Measurements from ENCODE around the gene KMT2A. TPM values are rescaled to one million over a fixed set of nuclear protein-coding genes. Genes with fewer than 3 reads are reported as not detected.

KMT2A gene
- total RNA-seq, 1 donor from 2014 or later: 20.4 TPM

GRCh38 chr11:118530180-118530682 lies 93.9 kb downstream of the KMT2A start:
- peak overlapping the region; percentile 66 to 86 (median 73) for H3K9ac ChIP-seq (ENCODE audit: low read depth in 1 of 3, low read length in 3 of 3)

GRCh38 chr11:118530683-118531596 lies 94.6 kb downstream of the KMT2A start, which contains the start of gene TMEM25:
TMEM25 (plus strand) TSS chr11:118531192; CDS start chr11:118531802, 610 bp downstream.
- H3K4me3 ChIP-seq (ENCODE audit: low read length in 3 of 3): peak within 1 kb of the TSS; percentile 69 to 82 (median 82)
- peaks cover 17 to 26% (median 22%) of the 10 kb centered on the region in 3 donors for H3K4me1 ChIP-seq (ENCODE audit: control insufficient read depth in 3 of 3, insufficient read depth in 3 of 3, low read length in 3 of 3)

More at GRCh38 chr11:118530180-118530682, 93.9 kb downstream of the KMT2A start:
- Histone ChIP-seq H3K27ac (ENCODE audit: low read depth, low read length) (peak overlapping the region; percentile 40), H3K4me1 (ENCODE audit: control insufficient read depth in 3 of 3, insufficient read depth in 3 of 3, low read length in 3 of 3) (peaks cover 18 to 27% (median 22%) of the 10 kb centered on the region in 3 donors), H3K36me3 (ENCODE audit: control insufficient read depth in 3 of 3, insufficient read depth in 3 of 3, low read length in 3 of 3) (peaks cover 0 to 5% (median under 1%) of the 10 kb centered on the region in 3 donors), H3K27me3 (ENCODE audit: control insufficient read depth in 3 of 3, insufficient read depth in 3 of 3, low read length in 3 of 3) (no peaks in the 10 kb centered on the region), H3K9me3 (ENCODE audit: control insufficient read depth in 3 of 3, low read length in 3 of 3) (no peaks in the 10 kb centered on the region), H3K4me3 (ENCODE audit: low read length in 3 of 3) (peak overlapping the region; percentile 69 to 82 (median 82))

GRCh38 chr11:118531597-118532084 lies 95.3 kb downstream of the KMT2A start:
- Histone ChIP-seq H3K9me3 (ENCODE audit: control insufficient read depth in 3 of 3, low read length in 3 of 3) (no peaks in the 10 kb centered on the region), H3K36me3 (ENCODE audit: control insufficient read depth in 3 of 3, insufficient read depth in 3 of 3, low read length in 3 of 3) (peaks cover 0 to 5% (median 0%) of the 10 kb centered on the region in 3 donors), H3K27ac (ENCODE audit: low read depth, low read length) (peak overlapping the region; percentile 40), H3K4me1 (ENCODE audit: control insufficient read depth in 3 of 3, insufficient read depth in 3 of 3, low read length in 3 of 3) (peaks cover 17 to 26% (median 22%) of the 10 kb centered on the region in 3 donors), H3K9ac (ENCODE audit: low read depth in 1 of 3, low read length in 3 of 3) (peak overlapping the region; percentile 54 to 86 (median 73)), H3K27me3 (ENCODE audit: control insufficient read depth in 3 of 3, insufficient read depth in 3 of 3, low read length in 3 of 3) (no peaks in the 10 kb centered on the region), H3K4me3 (ENCODE audit: low read length in 3 of 3) (peak overlapping the region; percentile 69 to 82 (median 80))

More at GRCh38 chr11:118530683-118531596, 94.6 kb downstream of the KMT2A start, which contains the start of gene TMEM25:
- Histone ChIP-seq H3K27ac (ENCODE audit: low read depth, low read length) (peak within 1 kb of the TSS; percentile 40), H3K27me3 (ENCODE audit: control insufficient read depth in 3 of 3, insufficient read depth in 3 of 3, low read length in 3 of 3) (no peaks in the 10 kb centered on the region), H3K9ac (ENCODE audit: low read depth in 1 of 3, low read length in 3 of 3) (peak within 1 kb of the TSS; percentile 66 to 86 (median 73)), H3K36me3 (ENCODE audit: control insufficient read depth in 3 of 3, insufficient read depth in 3 of 3, low read length in 3 of 3) (peaks cover 0 to 5% (median 0%) of the 10 kb centered on the region in 3 donors), H3K9me3 (ENCODE audit: control insufficient read depth in 3 of 3, low read length in 3 of 3) (no peaks in the 10 kb centered on the region)

- no peaks in the 10 kb centered on the region for H3K27me3 ChIP-seq (ENCODE audit: control insufficient read depth in 3 of 3, insufficient read depth in 3 of 3, low read length in 3 of 3)
- peaks cover 17 to 26% (median 22%) of the 10 kb centered on the region in 3 donors for H3K4me1 ChIP-seq (ENCODE audit: control insufficient read depth in 3 of 3, insufficient read depth in 3 of 3, low read length in 3 of 3)
- no peaks in the 10 kb centered on the region for H3K9me3 ChIP-seq (ENCODE audit: control insufficient read depth in 3 of 3, low read length in 3 of 3)
- H3K27ac ChIP-seq (ENCODE audit: low read depth, low read length): no peak overlapping the region
- H3K36me3 ChIP-seq (ENCODE audit: control insufficient read depth in 3 of 3, insufficient read depth in 3 of 3, low read length in 3 of 3): peaks cover 0 to 5% (median 0%) of the 10 kb centered on the region in 3 donors
- H3K4me3 ChIP-seq (ENCODE audit: low read length in 3 of 3): peak overlapping the region in 2 of 3 donors; percentile 69 to 82
- H3K9ac ChIP-seq (ENCODE audit: low read depth in 1 of 3, low read length in 3 of 3): peak overlapping the region; percentile 54 to 86 (median 73)
Observed at GRCh38 chr11:118532091-118532490, 95.8 kb downstream of the KMT2A start.

GRCh38 chr11:118532852-118533768 lies 96.8 kb downstream of the KMT2A start:
- H3K4me3 ChIP-seq (ENCODE audit: low read length in 3 of 3): no peak overlapping the region
- H3K27ac ChIP-seq (ENCODE audit: low read depth, low read length): no peak overlapping the region
- H3K36me3 ChIP-seq (ENCODE audit: control insufficient read depth in 3 of 3, insufficient read depth in 3 of 3, low read length in 3 of 3): peaks cover 0 to 5% (median 0%) of the 10 kb centered on the region in 3 donors
- H3K27me3 ChIP-seq (ENCODE audit: control insufficient read depth in 3 of 3, insufficient read depth in 3 of 3, low read length in 3 of 3): no peaks in the 10 kb centered on the region
- H3K9me3 ChIP-seq (ENCODE audit: control insufficient read depth in 3 of 3, low read length in 3 of 3): no peaks in the 10 kb centered on the region
- peaks cover 17 to 26% (median 22%) of the 10 kb centered on the region in 3 donors for H3K4me1 ChIP-seq (ENCODE audit: control insufficient read depth in 3 of 3, insufficient read depth in 3 of 3, low read length in 3 of 3)
- H3K9ac ChIP-seq (ENCODE audit: low read depth in 1 of 3, low read length in 3 of 3): no peak overlapping the region

GRCh38 chr11:118533769-118534729 lies 97.8 kb downstream of the KMT2A start:
- peaks cover 17 to 25% (median 21%) of the 10 kb centered on the region in 3 donors for H3K4me1 ChIP-seq (ENCODE audit: control insufficient read depth in 3 of 3, insufficient read depth in 3 of 3, low read length in 3 of 3)
- no peaks in the 10 kb centered on the region for H3K9me3 ChIP-seq (ENCODE audit: control insufficient read depth in 3 of 3, low read length in 3 of 3)
- peaks cover 0 to 5% (median 0%) of the 10 kb centered on the region in 3 donors for H3K36me3 ChIP-seq (ENCODE audit: control insufficient read depth in 3 of 3, insufficient read depth in 3 of 3, low read length in 3 of 3)
- H3K4me3 ChIP-seq (ENCODE audit: low read length in 3 of 3): no peak overlapping the region
- no peak overlapping the region for H3K9ac ChIP-seq (ENCODE audit: low read depth in 1 of 3, low read length in 3 of 3)
- H3K27ac ChIP-seq (ENCODE audit: low read depth, low read length): no peak overlapping the region
- no peaks in the 10 kb centered on the region for H3K27me3 ChIP-seq (ENCODE audit: control insufficient read depth in 3 of 3, insufficient read depth in 3 of 3, low read length in 3 of 3)

GRCh38 chr11:118535261-118535660 lies 99.0 kb downstream of the KMT2A start:
- H3K4me1 ChIP-seq (ENCODE audit: control insufficient read depth in 3 of 3, insufficient read depth in 3 of 3, low read length in 3 of 3): peaks cover 8 to 13% (median 9%) of the 10 kb centered on the region in 3 donors
- H3K27me3 ChIP-seq (ENCODE audit: control insufficient read depth in 3 of 3, insufficient read depth in 3 of 3, low read length in 3 of 3): no peaks in the 10 kb centered on the region
- no peak overlapping the region for H3K9ac ChIP-seq (ENCODE audit: low read depth in 1 of 3, low read length in 3 of 3)
- peaks cover 0 to 5% (median 0%) of the 10 kb centered on the region in 3 donors for H3K36me3 ChIP-seq (ENCODE audit: control insufficient read depth in 3 of 3, insufficient read depth in 3 of 3, low read length in 3 of 3)
- H3K27ac ChIP-seq (ENCODE audit: low read depth, low read length): no peak overlapping the region
- no peak overlapping the region for H3K4me3 ChIP-seq (ENCODE audit: low read length in 3 of 3)
- no peaks in the 10 kb centered on the region for H3K9me3 ChIP-seq (ENCODE audit: control insufficient read depth in 3 of 3, low read length in 3 of 3)

GRCh38 chr11:118536726-118537125 lies 100.4 kb downstream of the KMT2A start:
- Histone ChIP-seq H3K27ac (ENCODE audit: low read depth, low read length) (no peak overlapping the region), H3K4me1 (ENCODE audit: control insufficient read depth in 3 of 3, insufficient read depth in 3 of 3, low read length in 3 of 3) (peaks cover under 1 to 4% (median 3%) of the 10 kb centered on the region in 3 donors)

More at GRCh38 chr11:118536726-118537125, 100.4 kb downstream of the KMT2A start:
- H3K27me3 ChIP-seq (ENCODE audit: control insufficient read depth in 3 of 3, insufficient read depth in 3 of 3, low read length in 3 of 3): no peaks in the 10 kb centered on the region
- H3K4me3 ChIP-seq (ENCODE audit: low read length in 3 of 3): no peak overlapping the region
- peaks cover 0 to 7% (median 1%) of the 10 kb centered on the region in 3 donors for H3K36me3 ChIP-seq (ENCODE audit: control insufficient read depth in 3 of 3, insufficient read depth in 3 of 3, low read length in 3 of 3)
- no peak overlapping the region for H3K9ac ChIP-seq (ENCODE audit: low read depth in 1 of 3, low read length in 3 of 3)
- H3K9me3 ChIP-seq (ENCODE audit: control insufficient read depth in 3 of 3, low read length in 3 of 3): no peaks in the 10 kb centered on the region
